Tibial artery (tissue), 4 donors: ENCODE data around the gene ZRANB1.

Experiments
- DNase-seq, 2 donors: peaks; one replicate each; pipeline ENCODE4 v3.0.0-alpha.2; 2019
- H3K27ac ChIP-seq, 2 donors: fragments of 200-600 bp; sonication (generic) in 1 of 2; 1 replicate in 1 of 2; 2 replicates in 1 of 2; pipeline ENCODE4 v1.5.1; 2018 to 2019; ENCODE audit warnings: mild to moderate bottlenecking in 1 of 2
- H3K27me3 ChIP-seq, 2 donors: fragments of 200-600 bp; sonication (generic) in 1 of 2; one replicate each; pipeline versions ENCODE4 v1.5.1 to v1.6.0; 2016 to 2019
- H3K36me3 ChIP-seq, 3 donors: fragments of 200-600 bp; sonication (generic) in 2 of 3; one replicate each; pipeline ENCODE4 v1.5.1; 2016 to 2019; ENCODE audit warnings: mild to moderate bottlenecking in 2 of 3
- H3K4me1 ChIP-seq, 4 donors: fragments of 200-600 bp; sonication (generic) in 2 of 4; 1 replicate in 3 of 4; 2 replicates in 1 of 4; pipeline ENCODE4 v1.5.1; 2016 to 2019
- H3K4me3 ChIP-seq, 2 donors: fragments of 200-600 bp; sonication (generic) in 1 of 2; 1 replicate in 1 of 2; 2 replicates in 1 of 2; pipeline ENCODE4 v1.5.1; 2018 to 2019; ENCODE audit warnings: mild to moderate bottlenecking in 2 of 2
- H3K9me3 ChIP-seq, 3 donors: fragments of 200-600 bp; sonication (generic) in 1 of 3; one replicate each; pipeline ENCODE4 v1.5.1; 2016 to 2019
- intact Hi-C: fragments of 100-400 bp; cut with DNase I; formaldehyde crosslinking; loops from one replicate; pipeline ENCODE4 v1.15.0; 2023; ENCODE audit warnings: low total_unique reads
- TF ChIP-seq, protein P1 (sequence below), 2 experiments: fragments of 200-600 bp in 1 of 2; fragments of 450-650 bp in 1 of 2; IDR thresholded peaks; one replicate each; pipeline ENCODE4 v1.5.1; 2017 to 2019; ENCODE audit warnings: antibody characterized with exemption in 2 of 2, mild to moderate bottlenecking in 1 of 2, moderate library complexity in 1 of 2

Gene ZRANB1

DNA sequence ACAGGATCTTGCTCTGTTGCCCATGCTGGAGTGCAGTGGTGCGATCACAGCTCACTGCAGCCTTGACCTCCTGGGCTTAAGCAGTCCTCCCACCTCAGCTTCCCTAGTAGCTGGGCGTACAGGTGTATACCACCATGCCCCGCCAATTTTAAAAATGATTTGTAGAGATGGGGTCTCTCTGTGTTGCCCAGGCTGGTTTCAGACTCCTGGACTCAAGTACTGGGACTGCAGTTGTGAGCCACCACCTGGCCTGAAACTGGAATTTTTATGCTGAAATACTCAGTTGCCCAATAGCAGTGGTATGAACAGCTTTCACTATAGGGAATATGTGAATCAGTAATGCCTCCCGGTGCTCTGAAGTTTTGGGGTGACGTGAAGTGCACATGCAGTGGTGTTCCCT is 7.6 kb downstream of the ZRANB1 start:
- H3K4me3 ChIP-seq: no peak overlapping the region
- H3K9me3 ChIP-seq: no peaks in the 10 kb centered on the region
- intact Hi-C loops: no loop called here
- TF ChIP-seq, protein P1, sequence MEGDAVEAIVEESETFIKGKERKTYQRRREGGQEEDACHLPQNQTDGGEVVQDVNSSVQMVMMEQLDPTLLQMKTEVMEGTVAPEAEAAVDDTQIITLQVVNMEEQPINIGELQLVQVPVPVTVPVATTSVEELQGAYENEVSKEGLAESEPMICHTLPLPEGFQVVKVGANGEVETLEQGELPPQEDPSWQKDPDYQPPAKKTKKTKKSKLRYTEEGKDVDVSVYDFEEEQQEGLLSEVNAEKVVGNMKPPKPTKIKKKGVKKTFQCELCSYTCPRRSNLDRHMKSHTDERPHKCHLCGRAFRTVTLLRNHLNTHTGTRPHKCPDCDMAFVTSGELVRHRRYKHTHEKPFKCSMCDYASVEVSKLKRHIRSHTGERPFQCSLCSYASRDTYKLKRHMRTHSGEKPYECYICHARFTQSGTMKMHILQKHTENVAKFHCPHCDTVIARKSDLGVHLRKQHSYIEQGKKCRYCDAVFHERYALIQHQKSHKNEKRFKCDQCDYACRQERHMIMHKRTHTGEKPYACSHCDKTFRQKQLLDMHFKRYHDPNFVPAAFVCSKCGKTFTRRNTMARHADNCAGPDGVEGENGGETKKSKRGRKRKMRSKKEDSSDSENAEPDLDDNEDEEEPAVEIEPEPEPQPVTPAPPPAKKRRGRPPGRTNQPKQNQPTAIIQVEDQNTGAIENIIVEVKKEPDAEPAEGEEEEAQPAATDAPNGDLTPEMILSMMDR (IDR thresholded peaks at IDR 0.05): no peak
- H3K27me3 ChIP-seq: no peaks in the 10 kb centered on the region
- H3K27ac ChIP-seq: no peak overlapping the region
- DNase-seq: no peak
- peaks cover 0 to 38% (median 21%) of the 10 kb centered on the region in 4 donors for H3K4me1 ChIP-seq
- no peaks in the 10 kb centered on the region for H3K36me3 ChIP-seq

DNA sequence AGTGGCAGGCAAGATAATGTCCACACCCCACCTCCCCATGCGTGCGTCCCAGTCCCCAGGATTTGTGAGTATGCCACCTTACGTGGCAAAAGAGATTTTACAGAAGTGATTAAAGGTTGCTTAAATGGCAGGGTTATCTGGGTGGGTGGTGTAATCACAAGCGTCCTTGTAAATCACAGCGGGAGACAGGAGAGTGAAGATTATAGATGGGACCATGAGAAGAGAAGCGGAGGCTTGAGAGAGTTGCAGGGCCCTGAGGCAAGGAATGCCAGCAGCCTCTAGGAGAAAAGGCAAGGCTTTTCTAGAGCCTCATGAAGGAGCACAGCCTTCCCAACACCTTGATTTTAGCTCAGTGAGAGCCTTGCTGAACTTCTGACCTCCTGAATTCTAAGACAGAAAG is 10.2 kb downstream of the ZRANB1 start:
- H3K36me3 ChIP-seq: no peaks in the 10 kb centered on the region
- peaks cover 0 to 34% (median 13%) of the 10 kb centered on the region in 4 donors for H3K4me1 ChIP-seq
- DNase-seq: no peak
- H3K27ac ChIP-seq: no peak overlapping the region
- no peak overlapping the region for H3K4me3 ChIP-seq
- H3K9me3 ChIP-seq: no peaks in the 10 kb centered on the region
- no peaks in the 10 kb centered on the region for H3K27me3 ChIP-seq
- TF ChIP-seq, protein P1 (IDR thresholded peaks at IDR 0.05): no peak
- intact Hi-C loops: no loop called here

GRCh38 chr10:124953421-124953820 is 11.5 kb downstream of the ZRANB1 start:
- DNase-seq: no peak
- peaks cover 0 to 21% (median 7%) of the 10 kb centered on the region in 4 donors for H3K4me1 ChIP-seq
- intact Hi-C loops: no loop called here

DNA sequence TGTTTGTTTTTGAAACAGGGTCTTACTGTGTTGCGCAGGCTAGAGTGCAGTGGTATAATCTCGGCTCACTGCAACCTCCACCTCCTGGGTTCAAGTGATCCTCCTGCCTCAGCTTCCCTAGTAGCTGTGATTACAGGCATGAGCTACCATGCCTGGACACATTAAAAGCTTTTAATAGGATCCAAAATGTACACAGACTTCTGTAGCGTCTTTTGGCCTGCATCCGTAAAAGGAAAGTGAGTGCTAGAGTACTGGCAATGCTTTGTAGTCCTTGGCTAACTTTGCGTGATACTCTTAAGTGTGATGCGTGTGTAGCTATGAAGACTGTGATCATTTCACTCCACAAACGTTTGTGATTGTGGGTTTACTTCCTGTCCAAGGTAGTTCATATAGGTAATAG is 13.3 kb downstream of the ZRANB1 start:
- no peak for DNase-seq
- H3K9me3 ChIP-seq: no peaks in the 10 kb centered on the region
- no peak overlapping the region for H3K4me3 ChIP-seq
- peaks cover 0 to 19% (median 3%) of the 10 kb centered on the region in 4 donors for H3K4me1 ChIP-seq
- no peaks in the 10 kb centered on the region for H3K36me3 ChIP-seq
- intact Hi-C loops: loop anchor here (5.0 kb wide), 1 partner anchor 33 kb away; no protein-coding TSS in a partner anchor
- no peaks in the 10 kb centered on the region for H3K27me3 ChIP-seq
- TF ChIP-seq, protein P1 (IDR thresholded peaks at IDR 0.05): no peak
- no peak overlapping the region for H3K27ac ChIP-seq

More at GRCh38 chr10:124953421-124953820, 11.5 kb downstream of the ZRANB1 start:
- no peak overlapping the region for H3K27ac ChIP-seq
- H3K27me3 ChIP-seq: no peaks in the 10 kb centered on the region
- H3K36me3 ChIP-seq: no peaks in the 10 kb centered on the region
- TF ChIP-seq, protein P1 (IDR thresholded peaks at IDR 0.05): no peak
- H3K4me3 ChIP-seq: no peak overlapping the region
- no peaks in the 10 kb centered on the region for H3K9me3 ChIP-seq

DNA sequence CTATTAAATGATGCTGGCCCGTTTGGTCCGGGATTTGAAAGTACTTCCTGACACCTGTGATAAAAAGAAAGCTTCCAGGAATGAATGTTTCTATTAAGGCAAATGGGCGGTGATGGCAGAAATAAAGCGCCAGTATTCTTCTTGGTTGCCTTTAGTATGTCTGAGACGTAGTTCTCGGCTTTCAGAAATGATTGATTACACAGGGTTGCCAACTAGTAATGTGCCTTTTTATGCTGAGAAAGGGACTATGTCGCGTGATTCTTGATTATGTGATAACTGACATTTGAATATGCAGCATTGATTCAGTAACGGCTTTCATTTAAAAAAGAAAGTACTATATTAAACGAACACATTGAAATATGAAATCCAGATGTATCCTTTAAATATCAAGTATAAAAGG is 13.9 kb downstream of the ZRANB1 start:
- TF ChIP-seq, protein P1 (IDR thresholded peaks at IDR 0.05): no peak
- no peak overlapping the region for H3K27ac ChIP-seq
- no peak for DNase-seq
- no peaks in the 10 kb centered on the region for H3K36me3 ChIP-seq
- no peaks in the 10 kb centered on the region for H3K9me3 ChIP-seq
- no peaks in the 10 kb centered on the region for H3K27me3 ChIP-seq
- no peak overlapping the region for H3K4me3 ChIP-seq
- intact Hi-C loops: loop anchor here (5.0 kb wide), 1 partner anchor 34 kb away; no protein-coding TSS in a partner anchor
- H3K4me1 ChIP-seq: peaks cover 0 to 25% (median 2%) of the 10 kb centered on the region in 4 donors

DNA sequence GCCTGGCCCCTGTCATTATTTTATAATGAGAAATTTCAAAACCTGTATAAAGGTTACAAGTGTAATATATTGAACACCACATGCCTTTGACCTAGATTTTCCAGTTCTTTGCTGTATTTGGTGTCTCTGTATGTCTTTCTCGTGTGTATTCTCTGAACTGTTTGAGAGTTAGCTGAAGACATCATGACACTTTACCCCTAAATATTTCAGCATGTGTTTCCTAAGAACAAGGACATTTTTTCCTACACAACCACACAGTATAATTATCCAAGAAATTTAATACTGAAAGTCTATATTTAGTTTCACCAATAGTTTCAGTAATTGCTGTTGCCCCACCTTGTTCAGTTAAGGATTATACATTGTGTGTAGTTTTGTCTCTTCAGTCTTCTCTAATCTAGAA is 14.8 kb downstream of the ZRANB1 start:
- Histone ChIP-seq H3K9me3 (no peaks in the 10 kb centered on the region), H3K27me3 (no peaks in the 10 kb centered on the region), H3K4me3 (no peak overlapping the region), H3K4me1 (peaks cover 0 to 33% (median 2%) of the 10 kb centered on the region in 4 donors), H3K36me3 (no peaks in the 10 kb centered on the region), H3K27ac (no peak overlapping the region)
- no peak for DNase-seq
- intact Hi-C loops: loop anchor here (5.0 kb wide), 1 partner anchor 34 kb away; no protein-coding TSS in a partner anchor
- TF ChIP-seq, protein P1 (IDR thresholded peaks at IDR 0.05): no peak
